ENCODE results near the gene HSPB7. TPM values are rescaled to one million over a fixed set of nuclear protein-coding genes. Genes with fewer than 3 reads are reported as not detected.

The HSPB7 gene
- polyA plus RNA-seq, 1 donor (not counting 4 experiments of a cell fraction or from before 2014, with no cell fraction given) = 0.05 TPM

- Histone ChIP-seq H3K36me3 (ENCODE audit: control insufficient read depth in 2 of 2, extremely low read depth in 1 of 2, insufficient read depth in 2 of 2, low read length in 2 of 2) (peaks cover 12 to 23% of the 10 kb centered on the region in 2 experiments), H3K79me2 (ENCODE audit: control insufficient read depth, insufficient read depth, low read length) (peaks cover 61% of the 10 kb centered on the region), H3K9me3 (ENCODE audit: control insufficient read depth, low read depth, low read length) (no peaks in the 10 kb centered on the region), H2AFZ (ENCODE audit: control insufficient read depth, low read length) (no peak overlapping the region), H3K4me1 (ENCODE audit: control insufficient read depth, extremely low read depth, insufficient read depth, low read length) (peaks cover 9% of the 10 kb centered on the region), H3K4me2 (ENCODE audit: control insufficient read depth, extremely low read depth, insufficient read depth, low read depth, low read length) (no peak overlapping the region), H3K27ac (ENCODE audit: control insufficient read depth, insufficient read depth, low read length) (no peak overlapping the region), H3K27me3 (ENCODE audit: control insufficient read depth, extremely low read depth, insufficient read depth, low read length) (no peaks in the 10 kb centered on the region), H3K9me1 (ENCODE audit: control insufficient read depth, extremely low read depth, insufficient read depth, low read length) (no peaks in the 10 kb centered on the region), H3K4me3 (ENCODE audit: control insufficient read depth in 2 of 3, extremely low read depth in 1 of 3, insufficient read depth in 2 of 3, low read depth in 1 of 3, low read length in 3 of 3) (no peak overlapping the region), H3K9ac (ENCODE audit: control insufficient read depth, extremely low read depth, insufficient read depth, low read length) (no peak overlapping the region), H4K20me1 (ENCODE audit: control insufficient read depth, extremely low read depth, insufficient read depth, low read length) (no peaks in the 10 kb centered on the region)
- no peak for TF ChIP-seq EZH2 (IDR thresholded peaks at IDR 0.05; ENCODE audit: low read length)
- no peak for TF ChIP-seq CTCF (optimal IDR thresholded peaks at IDR 0.05 in 1 of 3, IDR thresholded peaks at IDR 0.05 in 1 of 3, conservative IDR thresholded peaks at IDR 0.05 in 1 of 3; ENCODE audit: extremely low read depth in 1 of 3, insufficient read depth in 2 of 3, low read length in 3 of 3)
- DNase-seq (ENCODE audit: low read depth, low spot score) (no peak), FAIRE-seq (no peak)
- dilution Hi-C loops (cut with MboI; ENCODE audit: extremely low pct_ligation_motif_present, low sequenced_read_pairs) = no loop called here
Measured at GRCh38 chr1:15972409-15972808, 45.4 kb downstream of the HSPB7 start.

GRCh38 chr1:15970911-15971310 lies 46.9 kb downstream of the HSPB7 start:
- no peak for FAIRE-seq
- no peak for TF ChIP-seq CTCF (optimal IDR thresholded peaks at IDR 0.05 in 1 of 3, IDR thresholded peaks at IDR 0.05 in 1 of 3, conservative IDR thresholded peaks at IDR 0.05 in 1 of 3; ENCODE audit: extremely low read depth in 1 of 3, insufficient read depth in 2 of 3, low read length in 3 of 3)
- no peak for TF ChIP-seq EZH2 (IDR thresholded peaks at IDR 0.05; ENCODE audit: low read length)
- Histone ChIP-seq H3K36me3 (ENCODE audit: control insufficient read depth in 2 of 2, extremely low read depth in 1 of 2, insufficient read depth in 2 of 2, low read length in 2 of 2) (peaks cover 15 to 29% of the 10 kb centered on the region in 2 experiments), H2AFZ (ENCODE audit: control insufficient read depth, low read length) (no peak overlapping the region), H3K9me1 (ENCODE audit: control insufficient read depth, extremely low read depth, insufficient read depth, low read length) (no peaks in the 10 kb centered on the region), H4K20me1 (ENCODE audit: control insufficient read depth, extremely low read depth, insufficient read depth, low read length) (no peaks in the 10 kb centered on the region), H3K27me3 (ENCODE audit: control insufficient read depth, extremely low read depth, insufficient read depth, low read length) (no peaks in the 10 kb centered on the region), H3K4me3 (ENCODE audit: control insufficient read depth in 2 of 3, extremely low read depth in 1 of 3, insufficient read depth in 2 of 3, low read depth in 1 of 3, low read length in 3 of 3) (no peak overlapping the region), H3K9ac (ENCODE audit: control insufficient read depth, extremely low read depth, insufficient read depth, low read length) (no peak overlapping the region), H3K4me1 (ENCODE audit: control insufficient read depth, extremely low read depth, insufficient read depth, low read length) (peaks cover 11% of the 10 kb centered on the region), H3K4me2 (ENCODE audit: control insufficient read depth, extremely low read depth, insufficient read depth, low read depth, low read length) (no peak overlapping the region), H3K79me2 (ENCODE audit: control insufficient read depth, insufficient read depth, low read length) (peaks cover 73% of the 10 kb centered on the region), H3K27ac (ENCODE audit: control insufficient read depth, insufficient read depth, low read length) (no peak overlapping the region), H3K9me3 (ENCODE audit: control insufficient read depth, low read depth, low read length) (no peaks in the 10 kb centered on the region)
- DNase-seq (ENCODE audit: low read depth, low spot score) = no peak
- dilution Hi-C loops (cut with MboI; ENCODE audit: extremely low pct_ligation_motif_present, low sequenced_read_pairs) = no loop called here
